ENCODE data around the gene RNFT2. TPM values are rescaled to one million over a fixed set of nuclear protein-coding genes. Genes with fewer than 3 reads are reported as not detected.
"Not testable (repeated sequence)": the region's sequence is repeated elsewhere in the genome, so short reads cannot be mapped to it uniquely, and the experiment has no call there.

Gene RNFT2
- total RNA-seq, 2 experiments from 2014 or later, result 4.9 to 6.0 TPM

DNA sequence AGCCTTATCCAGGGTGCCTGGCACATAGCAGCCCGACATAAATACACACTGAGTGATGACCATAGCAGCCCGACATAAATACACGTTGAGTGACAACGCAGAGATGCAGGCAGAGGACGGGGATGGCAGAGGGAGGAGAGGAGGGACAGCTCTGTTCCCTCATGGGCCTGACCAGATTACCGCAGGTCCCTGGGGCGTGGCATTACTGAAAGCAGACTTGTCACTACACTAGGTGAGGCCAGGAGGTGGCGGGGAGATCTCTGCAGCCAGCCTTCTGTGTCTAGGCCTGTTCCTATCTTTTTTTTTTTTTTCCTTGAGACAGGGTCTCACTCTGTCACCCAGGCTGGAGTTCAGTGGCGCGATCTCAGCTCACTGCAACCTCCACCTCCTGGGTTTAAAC lies 74.1 kb downstream of the RNFT2 start:
- intact Hi-C loops (cut with DNase I, micrococcal nuclease), result loop anchor here in 1 of 2 experiments (10.0 kb wide), 1 partner anchor 1203 kb away; the partner anchor contains the start of gene RFC5
- Mint-ChIP-seq H3K4me3 (no peak overlapping the region), H3K27ac (no peak overlapping the region), H3K9me3 (no peaks in the 10 kb centered on the region), H3K27me3 (no peaks in the 10 kb centered on the region), H3K36me3 (ENCODE audit: low read depth) (no peaks in the 10 kb centered on the region), H3K4me1 (ENCODE audit: low read depth) (no peaks in the 10 kb centered on the region)
- TF ChIP-seq CTCF (IDR thresholded peaks at IDR 0.05), result no peak
- CTCF ChIA-PET, result no interaction called here
- H3K4me3 ChIP-seq (ENCODE audit: low read length), result no peak overlapping the region
- H3K27me3 ChIP-seq (ENCODE audit: control insufficient read depth in 1 of 2, insufficient read depth in 2 of 2, low read length in 2 of 2), result no peaks in the 10 kb centered on the region
- ATAC-seq (ENCODE audit: poor library complexity) (no peak), DNase-seq (no peak)
- H3K27ac ChIP-seq (ENCODE audit: low read depth in 1 of 2, low read length in 2 of 2), result no peak overlapping the region
- H3K36me3 ChIP-seq (ENCODE audit: insufficient read depth, low read length), result no peaks in the 10 kb centered on the region
- no peaks in the 10 kb centered on the region for H3K9me3 ChIP-seq (ENCODE audit: control insufficient read depth in 1 of 2, insufficient read depth in 1 of 2, low read length in 2 of 2)
- POLR2A ChIA-PET, result no interaction called here
- H3K4me1 ChIP-seq (ENCODE audit: insufficient read depth, low read length), result no peaks in the 10 kb centered on the region

DNA sequence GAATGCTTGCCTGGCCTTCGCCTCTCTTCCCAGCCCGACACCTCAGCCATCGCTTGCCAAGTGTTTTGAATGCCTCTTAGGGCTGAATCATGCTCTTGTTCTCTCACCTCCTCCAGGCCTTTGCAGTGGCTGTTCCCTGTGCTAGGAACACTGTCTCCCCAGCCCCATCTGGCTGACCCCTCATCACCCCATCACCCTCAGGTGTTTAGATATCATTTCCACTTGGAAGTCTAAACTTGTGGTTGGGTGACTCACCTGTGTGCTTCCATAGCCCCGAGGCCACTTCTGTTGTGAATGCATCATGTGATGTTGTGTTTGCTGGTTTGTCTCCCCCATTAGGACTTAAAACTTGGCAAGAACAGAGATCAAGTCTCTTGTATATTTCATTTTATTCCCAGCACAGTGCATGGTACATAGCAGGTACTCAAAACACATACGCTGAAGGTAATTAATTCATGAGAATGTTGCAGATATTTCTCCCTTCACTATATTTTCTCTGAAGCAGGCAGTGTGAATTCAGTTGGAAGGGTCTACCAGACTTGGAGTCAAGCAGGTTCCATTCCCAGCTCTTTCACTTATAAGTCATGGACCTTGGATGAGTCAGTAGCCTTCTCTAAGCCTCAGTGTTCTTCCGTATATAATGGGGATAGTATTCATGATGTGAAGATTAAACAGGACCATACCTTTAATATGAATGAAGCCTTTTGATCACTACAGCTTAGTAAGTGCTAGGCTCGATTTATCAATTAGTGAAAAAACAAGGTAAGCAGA lies 75.3 kb downstream of the RNFT2 start:
- Mint-ChIP-seq H3K27ac (no peak overlapping the region), H3K9me3 (no peaks in the 10 kb centered on the region), H3K27me3 (no peaks in the 10 kb centered on the region), H3K36me3 (ENCODE audit: low read depth) (no peaks in the 10 kb centered on the region), H3K4me1 (ENCODE audit: low read depth) (peaks cover 10% of the 10 kb centered on the region), H3K4me3 (no peak overlapping the region)
- Histone ChIP-seq H3K36me3 (ENCODE audit: insufficient read depth, low read length) (no peaks in the 10 kb centered on the region), H3K9me3 (ENCODE audit: control insufficient read depth in 1 of 2, insufficient read depth in 1 of 2, low read length in 2 of 2) (no peaks in the 10 kb centered on the region), H3K4me1 (ENCODE audit: insufficient read depth, low read length) (peaks cover 6% of the 10 kb centered on the region), H3K4me3 (ENCODE audit: low read length) (no peak overlapping the region), H3K27me3 (ENCODE audit: control insufficient read depth in 1 of 2, insufficient read depth in 2 of 2, low read length in 2 of 2) (no peaks in the 10 kb centered on the region), H3K27ac (ENCODE audit: low read depth in 1 of 2, low read length in 2 of 2) (no peak overlapping the region)
- ATAC-seq (ENCODE audit: poor library complexity) (no peak), DNase-seq (no peak)
- ChIA-PET POLR2A (no interaction called here), CTCF (no interaction called here)
- intact Hi-C loops (cut with DNase I, micrococcal nuclease), result loop anchor here in 1 of 2 experiments (10.0 kb wide), 1 partner anchor 1201 kb away; the partner anchor contains the start of gene RFC5
- no peak for TF ChIP-seq CTCF (IDR thresholded peaks at IDR 0.05)

DNA sequence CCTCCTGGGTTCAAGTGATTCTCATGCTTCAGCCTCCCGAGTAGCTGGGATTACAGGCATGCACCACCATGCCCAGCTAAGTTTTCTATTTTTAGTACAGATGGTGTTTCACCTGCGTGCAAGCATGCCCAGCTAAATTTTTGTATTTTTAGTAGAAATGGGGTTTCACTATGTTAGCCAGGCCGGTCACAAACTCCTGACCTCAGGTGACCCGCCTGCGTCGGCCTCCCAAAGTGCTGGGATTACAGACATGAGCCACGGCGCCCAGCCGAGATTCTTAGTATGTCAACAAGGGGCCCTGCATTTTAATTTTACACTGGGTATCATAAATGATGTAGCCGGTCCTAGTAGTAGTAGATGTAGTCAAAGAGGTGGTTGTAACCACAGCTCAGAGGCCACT lies 76.7 kb downstream of the RNFT2 start:
- H3K27ac Mint-ChIP-seq; H3K4me3 ChIP-seq (ENCODE audit: low read length); H3K27ac ChIP-seq (ENCODE audit: low read depth in 1 of 2, low read length in 2 of 2); H3K36me3 ChIP-seq (ENCODE audit: insufficient read depth, low read length); ATAC-seq (ENCODE audit: poor library complexity); H3K27me3 Mint-ChIP-seq; H3K27me3 ChIP-seq (ENCODE audit: control insufficient read depth in 1 of 2, insufficient read depth in 2 of 2, low read length in 2 of 2); DNase-seq; POLR2A ChIA-PET; H3K4me3 Mint-ChIP-seq; H3K36me3 Mint-ChIP-seq (ENCODE audit: low read depth); H3K9me3 ChIP-seq (ENCODE audit: control insufficient read depth in 1 of 2, insufficient read depth in 1 of 2, low read length in 2 of 2); H3K9me3 Mint-ChIP-seq; CTCF ChIA-PET: not testable (repeated sequence)
- peaks cover 20% of the 10 kb centered on the region for H3K4me1 Mint-ChIP-seq (ENCODE audit: low read depth)
- intact Hi-C loops (cut with DNase I, micrococcal nuclease), result loop anchor here in 1 of 2 experiments (5.0 to 10.0 kb wide), 2 partner anchors 98 to 1200 kb away; partner anchors contain the start of genes FBXW8 and RFC5
- H3K4me1 ChIP-seq (ENCODE audit: insufficient read depth, low read length), result peaks cover 13% of the 10 kb centered on the region

All from CD4-positive, alpha-beta T cell (primary cell).